HEK293 (cell line): ENCODE measurements around the gene SLC30A5.

Experiments
- CTCF ChIA-PET: fragments of 350-600 bp; formaldehyde crosslinking; extraction: SDS; loops from one replicate; lab custom pipeline; 2021; ENCODE audit warnings: antibody characterized with exemption; lab: Yijun Ruan, JAX
- POLR2A ChIA-PET: fragments of 300-600 bp; formaldehyde crosslinking; extraction: SDS; loops from one replicate; lab custom pipeline; 2020; ENCODE audit warnings: antibody characterized with exemption, inconsistent platforms; lab: Yijun Ruan, JAX
- H3K27ac ChIP-seq: fragments of 200-500 bp; sonication (Bioruptor generic); 2 replicates; pipeline ENCODE4 v1.5.1; 2014; ENCODE audit warnings: low read depth, low read length, control low read depth, inconsistent platforms; ENCODE audit errors: extremely low read depth
- H3K36me3 ChIP-seq, 2 experiments: fragments of 200-500 bp in 1 of 2; sonication (Bioruptor generic) in 1 of 2; 1 replicate in 1 of 2; 2 replicates in 1 of 2; pipeline ENCODE4 v1.5.1; 2014 to 2017; ENCODE audit warnings: inconsistent platforms in 2 of 2, low read length in 2 of 2; ENCODE audit not compliant: control insufficient read depth in 2 of 2, insufficient read depth in 1 of 2
- H3K4me1 ChIP-seq: fragments of 200-500 bp; sonication (Bioruptor generic); 2 replicates; pipeline ENCODE4 v1.5.1; 2014; ENCODE audit warnings: mild to moderate bottlenecking, low read length, inconsistent platforms; ENCODE audit not compliant: control insufficient read depth, insufficient read depth
- H3K4me3 ChIP-seq: 2 replicates; pipeline ENCODE4 v1.5.1; 2011; ENCODE audit warnings: low read depth, mild to moderate bottlenecking, control low read depth, low read length, moderate library complexity
- H3K9me3 ChIP-seq: fragments of 200-500 bp; sonication (Bioruptor generic); 2 replicates; pipeline ENCODE4 v1.5.1; 2014; ENCODE audit warnings: low read depth, low read length, inconsistent platforms; ENCODE audit not compliant: control insufficient read depth, insufficient read depth
- FEZF1 ChIP-seq: fragments of 450-650 bp; formaldehyde crosslinking; IDR thresholded peaks from 2 replicates; pipeline ENCODE4 v1.5.1; 2016; ENCODE audit warnings: missing biosample characterization, missing genetic modification characterization
- GLI4 ChIP-seq: fragments of 450-650 bp; formaldehyde crosslinking; IDR thresholded peaks from 2 replicates; pipeline ENCODE4 v1.5.1; 2016; ENCODE audit warnings: missing biosample characterization, missing genetic modification characterization
- HOXD13 ChIP-seq: sonication (generic); formaldehyde crosslinking; IDR thresholded peaks from 2 replicates; pipeline ENCODE4 v1.8.0; 2022; ENCODE audit warnings: missing genetic modification reagents, borderline replicate concordance
- KLF1 ChIP-seq: fragments of 450-650 bp; formaldehyde crosslinking; IDR thresholded peaks from 2 replicates; pipeline ENCODE4 v1.5.1; 2016; ENCODE audit warnings: missing biosample characterization, missing genetic modification characterization
- OSR2 ChIP-seq: fragments of 450-650 bp; formaldehyde crosslinking; IDR thresholded peaks from 2 replicates; pipeline ENCODE4 v1.5.1; 2016; ENCODE audit warnings: missing biosample characterization, missing genetic modification characterization
- PRDM10 ChIP-seq: fragments of 450-650 bp; formaldehyde crosslinking; IDR thresholded peaks from 2 replicates; pipeline ENCODE4 v1.5.1; 2016; ENCODE audit warnings: missing biosample characterization, missing genetic modification characterization
- REPIN1 ChIP-seq: fragments of 450-650 bp; formaldehyde crosslinking; IDR thresholded peaks from 2 replicates; pipeline ENCODE4 v1.5.1; 2017; ENCODE audit warnings: missing biosample characterization, missing genetic modification characterization, low read depth
- SCRT2 ChIP-seq: fragments of 450-650 bp; formaldehyde crosslinking; IDR thresholded peaks from 2 replicates; pipeline ENCODE4 v1.5.1; 2016; ENCODE audit warnings: missing biosample characterization, missing genetic modification characterization
- ZBTB17 ChIP-seq: fragments of 450-650 bp; formaldehyde crosslinking; IDR thresholded peaks from 2 replicates; pipeline ENCODE4 v1.5.1; 2016; ENCODE audit warnings: missing biosample characterization, missing genetic modification characterization
- ZBTB44 ChIP-seq: fragments of 450-650 bp; IDR thresholded peaks from 2 replicates; pipeline ENCODE4 v1.5.1; 2018; ENCODE audit warnings: missing biosample characterization, mild to moderate bottlenecking, missing genetic modification characterization
- ZBTB48 ChIP-seq: fragments of 450-650 bp; formaldehyde crosslinking; IDR thresholded peaks from 2 replicates; pipeline ENCODE4 v1.5.1; 2016; ENCODE audit warnings: missing biosample characterization, missing genetic modification characterization
- ZFHX2 ChIP-seq: fragments of 450-650 bp; formaldehyde crosslinking; conservative IDR thresholded peaks from 2 replicates; pipeline ENCODE4 v1.5.1; 2016; ENCODE audit warnings: missing biosample characterization, missing genetic modification characterization
- ZNF121 ChIP-seq: fragments of 450-650 bp; formaldehyde crosslinking; IDR thresholded peaks from 2 replicates; pipeline ENCODE4 v1.5.1; 2016; ENCODE audit warnings: missing biosample characterization, missing genetic modification characterization
- ZNF146 ChIP-seq: fragments of 450-650 bp; formaldehyde crosslinking; IDR thresholded peaks from 2 replicates; pipeline ENCODE4 v1.5.1; 2016; ENCODE audit warnings: missing biosample characterization, missing genetic modification characterization
- ZNF184 ChIP-seq: fragments of 450-650 bp; IDR thresholded peaks from 2 replicates; pipeline ENCODE4 v1.5.1; 2018; ENCODE audit warnings: missing biosample characterization, mild to moderate bottlenecking, missing genetic modification characterization
- ZNF19 ChIP-seq: fragments of 450-650 bp; formaldehyde crosslinking; IDR thresholded peaks from 2 replicates; pipeline ENCODE4; 2016; ENCODE audit warnings: missing biosample characterization, missing genetic modification characterization, low read depth
- ZNF266 ChIP-seq: fragments of 450-650 bp; formaldehyde crosslinking; IDR thresholded peaks from 2 replicates; pipeline ENCODE4 v1.5.1; 2016; ENCODE audit warnings: missing biosample characterization, missing genetic modification characterization, low read depth
- ZNF404 ChIP-seq: fragments of 450-650 bp; formaldehyde crosslinking; IDR thresholded peaks from 2 replicates; pipeline ENCODE4 v1.5.1; 2017; ENCODE audit warnings: missing biosample characterization, missing genetic modification characterization
- ZNF558 ChIP-seq: fragments of 450-650 bp; formaldehyde crosslinking; IDR thresholded peaks from 2 replicates; pipeline ENCODE4 v1.5.1; 2016; ENCODE audit warnings: missing biosample characterization, missing genetic modification characterization
- ZNF561 ChIP-seq: fragments of 450-650 bp; IDR thresholded peaks from 2 replicates; pipeline ENCODE4 v1.5.1; 2018; ENCODE audit warnings: missing biosample characterization, missing genetic modification characterization, borderline replicate concordance
- ZNF704 ChIP-seq: fragments of 450-650 bp; formaldehyde crosslinking; IDR thresholded peaks from 2 replicates; pipeline ENCODE4 v1.5.1; 2016; ENCODE audit warnings: missing biosample characterization, missing genetic modification characterization
- ZSCAN23 ChIP-seq: fragments of 450-650 bp; formaldehyde crosslinking; IDR thresholded peaks from 2 replicates; pipeline ENCODE4 v1.5.1; 2016; ENCODE audit warnings: missing biosample characterization, missing genetic modification characterization
- TF ChIP-seq, protein P1 (sequence below): fragments of 450-650 bp; formaldehyde crosslinking; IDR thresholded peaks from 2 replicates; pipeline ENCODE4 v1.5.1; 2016; ENCODE audit warnings: missing biosample characterization, missing genetic modification characterization
- TF ChIP-seq, protein P2 (sequence below): fragments of 450-650 bp; formaldehyde crosslinking; IDR thresholded peaks from 2 replicates; pipeline ENCODE4 v1.5.1; 2017; ENCODE audit warnings: missing biosample characterization, missing genetic modification characterization

Gene SLC30A5

GRCh38 chr5:69156456-69156855, 62.6 kb downstream of the SLC30A5 start:
- no peaks in the 10 kb centered on the region for H3K4me1 ChIP-seq
- TF ChIP-seq ZNF121 = no peak
- TF ChIP-seq ZNF19 (tag by site-specific recombination) = no peak
- TF ChIP-seq GLI4 (tag by site-specific recombination) = no peak
- TF ChIP-seq ZNF558 (tag by site-specific recombination) = no peak
- no peak for TF ChIP-seq HOXD13 (CRISPR knock-in tag)
- TF ChIP-seq ZNF146 (tag by site-specific recombination) = no peak
- TF ChIP-seq OSR2 (tag by site-specific recombination) = no peak
- no peak for TF ChIP-seq KLF1 (tag by site-specific recombination)
- CTCF ChIA-PET = no interaction called here
- no peak overlapping the region for H3K4me3 ChIP-seq
- POLR2A ChIA-PET = interaction anchor here (0.5 kb wide), 1 partner anchor 18 kb away, joined by 3 read pairs; no protein-coding TSS in a partner anchor
- no peaks in the 10 kb centered on the region for H3K9me3 ChIP-seq
- H3K36me3 ChIP-seq = no peaks in the 10 kb centered on the region
- no peak overlapping the region for H3K27ac ChIP-seq

- H3K9me3 ChIP-seq = no peaks in the 10 kb centered on the region
- no peak overlapping the region for H3K27ac ChIP-seq
- POLR2A ChIA-PET = no interaction called here
- no peaks in the 10 kb centered on the region for H3K4me1 ChIP-seq
- no peak overlapping the region for H3K4me3 ChIP-seq
- TF ChIP-seq ZFHX2 (tag by site-specific recombination) (no peak), ZBTB48 (tag by site-specific recombination) (no peak), SCRT2 (tag by site-specific recombination) (peak; percentile 55; the same call in 1 of the 2 replicates), ZSCAN23 (tag by site-specific recombination) (no peak), FEZF1 (no peak), ZBTB17 (0 out of 2 replicates have a peak, but pooled peaks have one; percentile 44)
- TF ChIP-seq, all 188 proteins: peak for 2
- H3K36me3 ChIP-seq = no peaks in the 10 kb centered on the region
- CTCF ChIA-PET = no interaction called here
Observed at GRCh38 chr5:69158039-69158438, 64.2 kb downstream of the SLC30A5 start.

DNA sequence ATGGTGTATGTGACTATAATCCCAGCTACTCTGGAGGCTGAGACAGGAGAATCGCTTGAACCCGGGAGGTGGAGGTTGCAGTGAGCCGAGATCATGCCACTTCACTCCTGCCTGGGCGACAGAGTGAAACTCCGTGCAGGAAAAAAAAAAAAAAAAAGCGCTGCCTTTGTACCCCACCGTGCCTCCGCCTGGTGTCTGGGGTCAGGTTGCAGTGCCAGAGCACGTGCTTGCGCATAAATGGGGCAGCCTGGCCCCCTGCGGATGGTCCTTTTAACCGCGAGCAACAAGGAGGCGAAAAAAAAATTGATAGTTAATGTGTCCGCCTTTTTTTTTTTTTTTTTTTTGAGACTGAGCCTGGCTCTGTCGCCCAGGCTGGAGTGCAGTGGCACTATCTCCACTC, 66.8 kb downstream of the SLC30A5 start:
- ChIA-PET POLR2A (interaction anchor here (0.6 kb wide), 1 partner anchor 13 kb away, joined by 3 read pairs; no protein-coding TSS in a partner anchor), CTCF (no interaction called here)
- no peaks in the 10 kb centered on the region for H3K36me3 ChIP-seq
- no peak overlapping the region for H3K27ac ChIP-seq
- H3K9me3 ChIP-seq = no peaks in the 10 kb centered on the region
- H3K4me3 ChIP-seq = no peak overlapping the region
- no peaks in the 10 kb centered on the region for H3K4me1 ChIP-seq
- TF ChIP-seq, protein P1, sequence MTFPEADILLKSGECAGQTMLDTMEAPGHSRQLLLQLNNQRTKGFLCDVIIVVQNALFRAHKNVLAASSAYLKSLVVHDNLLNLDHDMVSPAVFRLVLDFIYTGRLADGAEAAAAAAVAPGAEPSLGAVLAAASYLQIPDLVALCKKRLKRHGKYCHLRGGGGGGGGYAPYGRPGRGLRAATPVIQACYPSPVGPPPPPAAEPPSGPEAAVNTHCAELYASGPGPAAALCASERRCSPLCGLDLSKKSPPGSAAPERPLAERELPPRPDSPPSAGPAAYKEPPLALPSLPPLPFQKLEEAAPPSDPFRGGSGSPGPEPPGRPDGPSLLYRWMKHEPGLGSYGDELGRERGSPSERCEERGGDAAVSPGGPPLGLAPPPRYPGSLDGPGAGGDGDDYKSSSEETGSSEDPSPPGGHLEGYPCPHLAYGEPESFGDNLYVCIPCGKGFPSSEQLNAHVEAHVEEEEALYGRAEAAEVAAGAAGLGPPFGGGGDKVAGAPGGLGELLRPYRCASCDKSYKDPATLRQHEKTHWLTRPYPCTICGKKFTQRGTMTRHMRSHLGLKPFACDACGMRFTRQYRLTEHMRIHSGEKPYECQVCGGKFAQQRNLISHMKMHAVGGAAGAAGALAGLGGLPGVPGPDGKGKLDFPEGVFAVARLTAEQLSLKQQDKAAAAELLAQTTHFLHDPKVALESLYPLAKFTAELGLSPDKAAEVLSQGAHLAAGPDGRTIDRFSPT (tag by site-specific recombination) = no peak
- TF ChIP-seq, protein P2, sequence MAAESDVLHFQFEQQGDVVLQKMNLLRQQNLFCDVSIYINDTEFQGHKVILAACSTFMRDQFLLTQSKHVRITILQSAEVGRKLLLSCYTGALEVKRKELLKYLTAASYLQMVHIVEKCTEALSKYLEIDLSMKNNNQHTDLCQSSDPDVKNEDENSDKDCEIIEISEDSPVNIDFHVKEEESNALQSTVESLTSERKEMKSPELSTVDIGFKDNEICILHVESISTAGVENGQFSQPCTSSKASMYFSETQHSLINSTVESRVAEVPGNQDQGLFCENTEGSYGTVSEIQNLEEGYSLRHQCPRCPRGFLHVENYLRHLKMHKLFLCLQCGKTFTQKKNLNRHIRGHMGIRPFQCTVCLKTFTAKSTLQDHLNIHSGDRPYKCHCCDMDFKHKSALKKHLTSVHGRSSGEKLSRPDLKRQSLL (tag by site-specific recombination) = no peak
- TF ChIP-seq ZNF704 (tag by site-specific recombination) (no peak), ZNF558 (tag by site-specific recombination) (no peak), SCRT2 (tag by site-specific recombination) (no peak), ZBTB44 (tag by site-specific recombination) (no peak), ZNF184 (tag by site-specific recombination) (no peak), ZNF404 (tag by site-specific recombination) (no peak), ZNF266 (no peak), PRDM10 (tag by site-specific recombination) (no peak), ZNF561 (no peak), REPIN1 (tag by site-specific recombination) (no peak)
